ENCODE measurements around the gene SCYL1.

DNA sequence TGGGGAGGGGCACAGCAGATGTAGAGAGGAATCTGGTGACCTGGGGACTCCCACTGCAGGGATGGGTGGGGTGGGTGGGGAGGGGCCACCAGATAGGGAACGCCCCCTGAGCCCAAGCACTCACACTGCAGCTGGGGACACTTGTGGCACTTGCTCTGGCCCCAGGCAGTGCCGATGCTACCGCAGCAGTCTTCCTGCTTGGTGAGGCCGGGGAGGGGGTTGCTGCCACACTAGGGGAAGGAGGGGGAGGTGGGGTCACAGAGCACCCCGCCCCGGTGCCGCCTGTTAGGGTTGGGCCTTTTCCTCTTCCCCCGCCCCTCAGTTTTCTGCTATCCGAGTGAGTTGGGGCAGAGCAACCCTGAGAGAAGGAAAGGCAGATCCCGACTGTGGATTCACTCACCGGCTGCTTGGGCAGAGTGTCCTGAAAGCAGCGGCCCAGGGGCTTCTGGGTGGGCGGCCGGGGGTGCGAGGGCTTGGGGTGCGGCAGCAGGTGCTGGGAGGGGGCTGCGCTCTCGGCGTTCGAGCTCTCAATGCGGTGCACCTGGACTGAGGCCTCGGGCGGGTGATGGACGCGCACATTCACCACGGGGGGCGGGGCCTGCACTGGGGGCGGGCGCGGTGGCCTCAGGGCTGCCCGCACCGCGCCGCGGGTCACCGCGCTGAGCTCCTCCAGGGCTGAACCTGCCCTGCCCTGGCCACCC is 28.6 kb downstream of the SCYL1 start:
- TF ChIP-seq CTCF (IDR thresholded peaks at IDR 0.05; ENCODE audit: low read depth, low read length), result no peak
- no peak for TF ChIP-seq POLR2A (IDR thresholded peaks at IDR 0.05; ENCODE audit: extremely low read depth, insufficient read length)

All from NB4 (cell line).